Prostate gland (tissue), 2 donors: ENCODE measurements around the gene CTTN.

ENCODE experiments used
- CTCF ChIP-seq, 4 experiments: fragments of 200-600 bp in 2 of 4; fragments of 450-650 bp in 2 of 4; sonication (generic) in 2 of 4; IDR thresholded peaks; 1 replicate in 3 of 4; 2 replicates in 1 of 4; pipeline ENCODE4 v1.5.1; 2016 to 2019; ENCODE audit warnings: antibody characterized with exemption in 4 of 4, mild to moderate bottlenecking in 2 of 4, moderate library complexity in 2 of 4
- POLR2A ChIP-seq: fragments of 450-650 bp; IDR thresholded peaks from one replicate; pipeline ENCODE4 v1.6.1; 2016; ENCODE audit warnings: antibody characterized with exemption, mild to moderate bottlenecking
- POLR2AphosphoS5 ChIP-seq: sonication (generic); formaldehyde crosslinking; IDR thresholded peaks from one replicate; pipeline ENCODE4 v1.6.1; 2017; ENCODE audit warnings: antibody characterized with exemption

- TF ChIP-seq POLR2A: no peak
- no peak for TF ChIP-seq POLR2AphosphoS5
- no peak for TF ChIP-seq CTCF (IDR thresholded peaks at IDR 0.05)
Observed at GRCh38 chr11:70381872-70382861, 16.2 kb upstream of the CTTN start.
